ACHN (cell line): Measurements from ENCODE around the gene ANKRD36C.
"Not testable (repeated sequence)": the region's sequence is repeated elsewhere in the genome, so short reads cannot be mapped to it uniquely, and the experiment has no call there.

ENCODE experiments used
- DNase-seq: peaks from one replicate; pipeline ENCODE4 v3.0.0-alpha.2; 2015
- in situ Hi-C: cut with HindIII; loops from 2 replicates; pipeline ENCODE4 v1.10.0; 2017; ENCODE audit warnings: low sequenced_read_pairs, low pct_ligation_motif_present, low pct_unique_long_range_greater_than_20kb

ANKRD36C gene

DNA sequence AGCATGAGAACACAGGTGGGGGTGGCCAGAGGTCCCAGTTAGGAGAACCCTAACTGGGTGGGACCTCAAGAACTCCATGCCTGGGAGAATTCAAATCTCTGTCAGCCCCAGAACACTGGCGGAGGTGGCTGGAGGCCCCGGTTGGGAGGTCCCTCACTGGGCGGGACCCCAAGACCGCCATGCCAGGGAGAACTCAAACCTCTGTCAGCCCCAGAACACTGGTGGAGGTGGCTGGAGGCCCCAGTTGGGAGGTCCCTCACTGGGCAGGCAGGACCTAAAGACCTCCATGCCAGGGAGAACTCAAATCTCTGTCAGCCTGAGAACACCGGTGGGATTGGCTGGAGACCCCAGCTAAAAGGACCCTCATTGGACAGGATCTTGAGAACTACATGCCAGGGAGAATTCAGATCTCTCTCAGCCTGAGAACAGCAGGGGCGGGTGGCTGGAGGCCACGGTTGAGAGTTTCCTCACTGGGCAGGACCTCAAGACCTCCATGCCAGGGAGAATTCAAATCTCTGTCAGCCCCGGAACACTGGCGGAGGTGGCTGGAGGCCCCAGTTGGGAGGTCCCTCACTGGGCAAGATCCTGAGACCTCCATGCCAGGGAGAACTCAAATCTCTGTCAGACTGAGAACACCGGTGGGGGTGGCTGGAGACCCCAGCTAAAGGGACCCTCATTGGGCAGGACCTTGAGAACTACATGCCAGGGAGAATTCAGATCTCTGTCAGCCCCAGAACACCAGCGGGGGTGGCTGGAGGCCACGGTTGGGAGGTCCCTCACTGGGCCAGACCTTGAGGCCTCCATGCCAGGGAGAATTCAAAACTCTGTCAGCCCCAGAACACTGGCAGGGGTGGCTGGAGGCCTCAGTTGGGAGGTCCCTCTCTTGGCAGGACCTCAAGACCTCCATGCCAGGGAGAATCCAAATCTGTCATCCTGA is 157.3 kb downstream of the ANKRD36C start:
- in situ Hi-C loops, DNase-seq: not testable (repeated sequence)

DNA sequence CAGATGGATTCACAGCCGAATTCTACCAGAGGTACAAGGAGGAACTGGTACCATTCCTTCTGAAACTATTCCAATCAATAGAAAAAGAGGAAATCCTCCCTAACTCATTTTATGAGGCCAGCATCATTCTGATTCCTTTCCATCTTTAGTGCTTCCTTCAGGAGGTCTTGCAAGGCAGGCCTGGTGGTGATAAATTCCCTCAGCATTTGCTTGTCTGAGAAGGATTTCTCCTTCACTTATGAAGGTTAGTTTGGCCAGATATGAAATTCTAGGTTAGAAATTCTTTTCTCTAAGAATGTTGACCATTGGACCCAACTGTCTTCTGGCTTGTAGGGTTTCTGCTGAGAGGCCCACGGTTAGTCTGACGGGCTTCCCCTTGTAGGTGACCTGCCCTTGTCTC is 167.4 kb downstream of the ANKRD36C start:
- in situ Hi-C loops, DNase-seq: not testable (repeated sequence)

GRCh38 chr2:95817521-95817920 is 174.1 kb downstream of the ANKRD36C start:
- in situ Hi-C loops, DNase-seq: not testable (repeated sequence)

DNA sequence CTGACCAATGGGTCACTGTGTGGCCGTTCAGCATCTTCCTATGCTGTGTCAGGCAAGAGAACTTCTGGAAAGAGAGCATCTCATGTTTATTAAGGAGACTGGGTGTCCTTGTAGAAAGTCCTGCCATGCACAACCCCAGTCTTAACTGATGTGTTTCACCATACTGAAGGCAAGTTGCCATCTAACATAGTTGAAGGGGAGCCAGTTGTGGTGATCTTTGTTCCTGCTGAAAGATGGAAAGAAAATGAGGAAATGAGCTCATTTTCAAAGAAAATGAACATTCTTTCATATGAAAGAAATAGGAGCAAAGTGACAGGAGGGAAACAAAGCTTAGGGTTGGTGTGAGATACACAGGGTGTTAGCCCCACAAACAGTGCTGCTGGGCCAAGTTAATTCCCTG is 178.3 kb downstream of the ANKRD36C start:
- in situ Hi-C loops, DNase-seq: not testable (repeated sequence)

GRCh38 chr2:95799892-95800291 is 191.7 kb downstream of the ANKRD36C start:
- in situ Hi-C loops, result no loop called here
- DNase-seq, result no peak

DNA sequence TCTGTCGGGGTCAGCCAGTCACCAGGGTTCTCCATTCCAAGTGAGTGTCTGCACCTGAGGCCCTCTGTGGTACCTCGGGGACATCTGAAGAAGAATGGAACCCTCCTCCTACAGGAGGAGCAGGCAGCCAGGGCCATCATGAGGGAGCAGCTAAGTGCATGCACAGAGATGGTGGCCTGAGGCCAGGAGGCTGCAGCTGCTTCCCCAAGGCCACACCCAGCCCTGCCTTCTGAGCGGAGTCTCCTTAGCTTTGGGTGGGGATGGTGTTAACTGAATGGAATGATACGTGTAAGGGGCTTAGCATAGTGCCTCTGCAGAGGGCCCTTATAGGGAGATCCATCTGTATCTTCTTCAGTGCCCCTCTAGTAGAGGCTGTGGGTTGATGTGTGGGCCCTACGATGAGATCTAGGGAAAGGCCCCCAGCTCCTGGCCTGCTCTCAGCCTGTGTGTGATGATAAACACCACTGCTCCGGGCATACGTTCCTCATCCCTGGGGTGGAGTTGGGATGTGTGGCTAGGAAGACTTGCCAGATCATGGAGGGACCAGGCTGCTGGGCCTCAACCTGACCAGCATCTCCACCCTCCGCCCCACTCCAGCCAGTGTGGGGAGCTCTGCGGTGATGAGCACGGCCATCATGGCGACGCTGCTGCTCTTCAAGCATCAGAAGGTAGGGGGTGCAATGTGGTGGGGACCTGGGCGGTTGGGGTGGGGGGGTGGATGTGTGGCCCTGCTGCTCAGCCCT is 192.3 kb downstream of the ANKRD36C start:
- DNase-seq, in situ Hi-C loops: not testable (repeated sequence)

- DNase-seq, in situ Hi-C loops: not testable (repeated sequence)
Measured at GRCh38 chr2:95796249-95797099, 195.2 kb downstream of the ANKRD36C start.

- in situ Hi-C loops, DNase-seq: not testable (repeated sequence)
Measured at GRCh38 chr2:95793970-95794369, 197.7 kb downstream of the ANKRD36C start.

GRCh38 chr2:95790180-95790579 is 201.4 kb downstream of the ANKRD36C start:
- DNase-seq, result not testable (repeated sequence)

DNA sequence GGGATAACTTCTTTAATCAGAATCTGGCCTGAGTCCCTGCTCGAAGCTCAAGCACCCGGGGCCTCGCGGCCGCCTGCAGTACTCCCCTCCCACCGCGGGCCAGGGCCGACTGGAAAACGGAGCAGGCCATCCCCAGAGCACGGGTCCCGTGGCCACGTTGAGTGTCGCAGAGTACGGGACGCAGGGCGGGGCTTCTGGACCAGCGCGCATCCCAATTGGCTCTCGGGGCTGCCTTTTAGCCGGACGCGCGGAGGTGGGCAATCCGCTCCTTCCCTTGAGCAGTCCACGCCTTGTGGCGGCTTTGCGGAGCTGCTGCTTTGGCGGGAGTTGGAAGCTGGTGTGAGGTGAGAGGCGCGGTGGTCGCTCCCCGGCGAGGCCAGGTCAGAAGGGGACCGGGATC is 202.2 kb downstream of the ANKRD36C start:
- DNase-seq, in situ Hi-C loops: not testable (repeated sequence)

More at GRCh38 chr2:95790180-95790579, 201.4 kb downstream of the ANKRD36C start:
- in situ Hi-C loops, result not testable (repeated sequence)

GRCh38 chr2:95788642-95789041 is 203.0 kb downstream of the ANKRD36C start:
- in situ Hi-C loops, DNase-seq: not testable (repeated sequence)
